Subcutaneous abdominal adipose tissue (tissue), 5 donors: ENCODE measurements around the gene OMP.

Source experiments
- H3K27ac ChIP-seq: one replicate; pipeline ENCODE4 v1.7.0; 2013; ENCODE audit warnings: low read depth, mild to moderate bottlenecking, inconsistent platforms, low read length, moderate library complexity
- H3K27me3 ChIP-seq, 5 donors: one replicate each; pipeline ENCODE4 v1.7.0; 2013; ENCODE audit warnings: low read length in 5 of 5, inconsistent platforms in 1 of 5; ENCODE audit not compliant: control insufficient read depth in 5 of 5, insufficient read depth in 4 of 5
- H3K36me3 ChIP-seq, 5 donors: one replicate each; pipeline ENCODE4 v1.7.0; 2013; ENCODE audit warnings: low read length in 5 of 5; ENCODE audit not compliant: control insufficient read depth in 5 of 5, insufficient read depth in 5 of 5
- H3K4me1 ChIP-seq, 5 donors: one replicate each; pipeline ENCODE4 v1.7.0; 2013; ENCODE audit warnings: low read length in 5 of 5, mild to moderate bottlenecking in 3 of 5, moderate library complexity in 1 of 5; ENCODE audit not compliant: control insufficient read depth in 5 of 5, insufficient read depth in 5 of 5
- H3K4me3 ChIP-seq, 5 donors: one replicate each; pipeline ENCODE4 v1.7.0; 2013; ENCODE audit warnings: low read length in 5 of 5, low read depth in 1 of 5
- H3K9ac ChIP-seq, 5 donors: one replicate each; pipeline ENCODE4 v1.7.0; 2013; ENCODE audit warnings: low read length in 5 of 5, mild to moderate bottlenecking in 4 of 5, moderate library complexity in 3 of 5
- H3K9me3 ChIP-seq, 5 donors: one replicate each; pipeline ENCODE4 v1.7.0; 2013; ENCODE audit warnings: low read length in 5 of 5; ENCODE audit not compliant: control insufficient read depth in 5 of 5
- donor health status: healthy.
- donor health status: healthy.
- donor health status: healthy.
- donor health status: healthy.
- donor health status: healthy.

The OMP gene

DNA sequence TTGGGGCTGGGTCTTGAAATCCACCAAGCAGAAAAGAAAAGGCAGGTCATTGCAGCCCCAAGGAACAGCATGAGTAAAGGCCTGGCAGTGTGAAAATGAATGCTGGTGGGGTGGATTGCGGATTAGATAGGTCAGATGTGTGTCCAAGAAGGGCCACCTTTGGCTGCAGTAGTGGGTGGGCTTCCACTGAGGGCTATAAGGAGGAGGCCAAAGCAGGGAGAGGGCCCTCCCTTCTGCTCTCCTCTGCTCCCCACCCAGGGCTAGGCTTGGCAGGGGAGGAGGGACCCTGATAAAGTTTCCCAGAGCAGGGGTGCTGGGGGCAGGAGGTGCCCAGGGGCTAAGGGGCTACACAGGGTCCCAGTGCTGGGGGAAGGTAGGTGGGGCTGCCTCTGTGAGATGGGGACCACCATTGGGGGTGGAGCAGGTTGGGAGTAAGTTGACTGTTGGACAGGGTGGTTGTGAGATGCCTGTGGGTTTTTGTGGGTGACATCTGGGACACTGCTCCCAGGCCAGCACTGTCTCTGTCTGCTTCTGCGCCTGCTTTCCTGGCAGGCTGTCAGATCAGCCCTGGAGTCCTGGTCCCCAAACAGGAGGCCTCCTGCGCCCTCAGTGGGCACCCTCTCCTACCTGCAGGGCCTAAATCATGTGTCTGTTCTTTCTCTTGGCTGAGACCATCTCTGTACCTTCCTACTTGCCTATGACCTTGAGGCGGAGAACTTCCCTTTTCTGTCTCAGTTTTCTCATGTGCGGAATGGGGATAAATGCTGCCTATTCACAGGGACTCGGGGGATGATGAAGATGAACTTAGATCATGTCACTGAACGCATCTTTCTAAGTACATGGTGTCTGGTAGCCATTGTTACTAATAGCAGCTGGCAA is 33.9 kb upstream of the OMP start:
- H3K36me3 ChIP-seq = no peaks in the 10 kb centered on the region
- peaks cover 0 to 4% (median 0%) of the 10 kb centered on the region in 5 donors for H3K27me3 ChIP-seq
- H3K4me1 ChIP-seq = peaks cover 13 to 45% (median 39%) of the 10 kb centered on the region in 5 donors
- H3K4me3 ChIP-seq = no peak overlapping the region
- H3K9me3 ChIP-seq = no peaks in the 10 kb centered on the region
- peak overlapping the region in 1 of 5 donors; percentile 13 for H3K9ac ChIP-seq
- H3K27ac ChIP-seq = no peak overlapping the region

DNA sequence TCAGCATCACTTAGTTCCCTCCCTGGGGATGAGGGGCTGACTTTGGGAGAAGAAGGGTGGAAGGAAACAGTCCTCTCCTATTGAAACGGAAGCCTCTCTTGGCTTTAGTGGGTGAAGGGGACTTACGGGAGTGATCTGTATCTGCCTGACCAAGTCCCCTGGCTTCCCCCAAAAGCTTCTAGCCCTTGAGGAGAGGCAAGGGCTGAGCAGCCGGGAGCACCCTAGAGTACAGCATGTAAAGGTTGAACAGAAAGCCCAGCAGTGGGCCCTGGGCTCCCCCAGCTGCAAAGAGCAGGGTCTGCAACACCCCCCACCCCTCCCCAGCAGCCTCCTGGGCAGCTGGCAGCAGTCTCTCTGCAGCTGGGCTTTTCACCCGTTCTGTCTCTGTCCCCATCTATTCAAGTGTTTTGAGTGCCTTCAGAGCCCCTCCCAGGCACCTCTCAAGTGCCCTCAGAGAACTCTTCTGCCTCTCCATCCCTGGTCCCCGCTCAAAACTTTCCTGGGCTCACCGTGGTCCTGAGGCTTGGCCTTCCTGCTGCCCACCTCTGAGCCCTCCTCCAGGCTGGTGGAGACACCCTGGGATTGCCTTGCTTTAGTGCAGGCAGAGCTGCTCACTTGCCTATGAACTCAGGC is 33.2 kb upstream of the OMP start:
- no peak overlapping the region for H3K27ac ChIP-seq
- H3K9ac ChIP-seq = no peak overlapping the region
- no peaks in the 10 kb centered on the region for H3K9me3 ChIP-seq
- peaks cover 17 to 53% (median 46%) of the 10 kb centered on the region in 5 donors for H3K4me1 ChIP-seq
- no peaks in the 10 kb centered on the region for H3K36me3 ChIP-seq
- H3K4me3 ChIP-seq = no peak overlapping the region
- peaks cover 0 to 4% (median 0%) of the 10 kb centered on the region in 5 donors for H3K27me3 ChIP-seq

DNA sequence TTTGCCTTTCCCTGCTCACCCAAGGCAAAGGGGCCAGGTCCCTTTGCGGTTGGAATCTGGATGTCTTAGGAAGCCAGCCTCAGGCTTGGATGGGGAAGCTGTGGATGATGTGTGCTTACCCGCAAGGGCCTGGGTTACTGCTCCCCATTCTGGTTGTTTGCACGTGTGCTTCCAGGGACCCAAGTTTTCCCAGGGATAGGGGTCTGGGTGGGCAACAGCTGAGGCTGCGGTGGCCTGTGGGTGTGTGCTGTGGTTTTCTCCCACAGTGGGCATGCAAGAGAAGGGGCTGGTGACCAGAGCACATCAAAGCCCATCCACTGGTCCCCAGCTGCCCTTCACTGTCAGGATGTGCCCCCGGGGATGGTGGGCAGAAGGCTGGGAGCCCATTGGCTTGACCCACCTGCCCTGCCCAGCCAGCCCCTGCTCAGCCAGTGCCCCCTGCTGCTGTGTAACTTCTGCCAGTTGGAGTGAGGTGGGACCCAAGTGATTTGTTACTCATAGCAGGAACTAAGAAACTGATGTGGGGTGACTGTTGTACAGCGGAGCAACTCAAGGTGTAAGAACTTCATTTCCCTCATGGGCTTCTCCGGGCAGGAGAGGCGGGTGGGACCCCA is 32.6 kb upstream of the OMP start:
- Histone ChIP-seq H3K4me1 (peaks cover 17 to 56% (median 49%) of the 10 kb centered on the region in 5 donors), H3K9me3 (no peaks in the 10 kb centered on the region), H3K36me3 (no peaks in the 10 kb centered on the region), H3K9ac (no peak overlapping the region), H3K4me3 (no peak overlapping the region), H3K27ac (no peak overlapping the region), H3K27me3 (peaks cover 0 to 4% (median 0%) of the 10 kb centered on the region in 5 donors)

DNA sequence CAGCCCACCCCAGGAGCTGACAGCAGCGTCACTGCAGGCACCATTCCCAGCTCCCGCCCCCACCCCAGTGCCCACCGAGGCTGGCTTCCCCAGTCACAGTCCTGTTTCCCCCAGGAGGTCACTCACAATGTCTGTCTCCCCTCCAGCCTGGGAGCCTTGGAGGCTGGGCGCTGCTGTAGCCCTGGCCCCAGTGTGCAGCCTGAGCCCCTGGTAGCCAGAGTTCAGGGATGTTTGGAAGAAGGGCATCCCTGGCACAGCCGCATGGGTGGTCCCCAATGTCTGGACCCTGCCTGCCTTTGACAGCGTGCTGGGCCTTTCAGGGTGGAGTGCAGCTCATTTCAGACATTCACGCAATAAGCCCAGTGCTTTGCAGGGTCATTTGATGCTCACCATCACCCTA is 31.6 kb upstream of the OMP start:
- H3K36me3 ChIP-seq = no peaks in the 10 kb centered on the region
- H3K9me3 ChIP-seq = no peaks in the 10 kb centered on the region
- H3K9ac ChIP-seq = no peak overlapping the region
- H3K27ac ChIP-seq = no peak overlapping the region
- peaks cover 0 to 4% (median 0%) of the 10 kb centered on the region in 5 donors for H3K27me3 ChIP-seq
- H3K4me3 ChIP-seq = no peak overlapping the region
- H3K4me1 ChIP-seq = peaks cover 17 to 50% (median 41%) of the 10 kb centered on the region in 5 donors

DNA sequence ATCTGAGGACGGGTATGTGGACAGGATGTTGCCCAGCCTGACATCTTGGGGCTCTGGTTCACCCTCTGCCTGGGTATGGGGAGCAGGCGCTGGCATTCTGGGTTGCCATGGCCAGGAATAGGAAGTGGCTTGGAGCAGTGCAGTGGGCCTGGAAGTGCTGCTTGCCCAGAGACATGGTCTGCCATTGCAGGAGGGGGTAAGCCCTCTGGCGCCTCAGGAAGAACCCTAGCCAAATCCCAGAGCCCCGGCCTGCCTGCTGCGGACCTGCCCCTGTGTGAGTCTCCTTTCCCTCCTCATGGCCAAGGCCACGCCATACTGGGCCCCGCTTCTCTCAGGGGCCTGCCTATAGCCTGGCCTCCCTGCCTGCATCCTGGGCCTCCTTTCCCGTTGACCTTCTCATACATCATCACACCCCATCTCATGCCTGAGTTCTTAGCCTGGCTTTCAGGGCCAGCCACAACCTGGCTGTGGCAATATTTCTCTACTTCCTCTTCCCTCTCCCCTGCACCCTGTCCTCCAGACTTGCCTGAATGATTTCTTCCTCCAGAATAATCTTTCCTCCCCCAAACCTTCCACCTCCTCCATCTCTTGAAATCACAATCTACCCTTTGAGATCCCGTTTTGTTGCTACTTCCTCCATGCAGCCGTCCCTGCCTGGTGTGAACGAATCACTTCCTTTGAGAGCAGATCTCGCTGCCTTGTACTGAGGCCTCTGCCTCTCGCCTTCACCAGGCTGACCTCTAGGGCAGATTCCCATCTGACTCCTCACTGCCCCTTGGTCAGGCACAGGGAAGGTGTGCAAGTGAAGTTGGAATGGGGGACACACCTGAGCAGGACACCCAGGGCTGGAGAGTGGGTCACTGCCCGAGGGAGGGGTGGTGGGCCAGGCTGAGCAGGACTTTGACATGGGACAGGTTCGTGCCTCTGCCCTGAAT is 30.7 kb upstream of the OMP start:
- no peak overlapping the region for H3K9ac ChIP-seq
- no peaks in the 10 kb centered on the region for H3K9me3 ChIP-seq
- peaks cover 0 to 4% (median 0%) of the 10 kb centered on the region in 5 donors for H3K27me3 ChIP-seq
- H3K36me3 ChIP-seq = no peaks in the 10 kb centered on the region
- H3K4me1 ChIP-seq = peaks cover 17 to 46% (median 37%) of the 10 kb centered on the region in 5 donors
- no peak overlapping the region for H3K27ac ChIP-seq
- H3K4me3 ChIP-seq = no peak overlapping the region

DNA sequence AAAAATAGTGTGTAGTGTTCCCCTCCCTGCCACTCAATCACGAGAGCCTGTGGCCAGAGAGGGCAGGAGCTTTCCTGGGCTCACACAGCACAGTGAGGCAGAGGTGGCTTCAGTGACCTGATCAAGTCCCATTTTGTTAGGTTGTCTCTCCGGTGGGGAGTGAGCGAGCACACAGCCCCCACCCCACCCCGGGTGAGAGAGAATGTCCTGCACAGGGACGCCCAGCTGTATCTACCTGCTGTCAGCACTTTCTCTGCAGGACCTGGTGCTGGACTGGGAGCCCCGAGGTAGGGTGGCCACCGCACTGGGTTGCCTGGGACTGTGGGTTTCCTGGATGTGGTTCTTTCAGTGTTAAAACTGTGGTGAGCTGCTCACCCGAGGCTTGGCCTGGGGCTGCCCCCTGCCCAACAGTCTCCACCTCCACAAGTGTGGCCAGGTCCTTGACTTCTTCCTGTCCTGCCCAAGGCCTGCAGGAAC is 29.8 kb upstream of the OMP start:
- Histone ChIP-seq H3K9ac (no peak overlapping the region), H3K4me3 (no peak overlapping the region), H3K4me1 (peaks cover 17 to 38% (median 30%) of the 10 kb centered on the region in 5 donors)

DNA sequence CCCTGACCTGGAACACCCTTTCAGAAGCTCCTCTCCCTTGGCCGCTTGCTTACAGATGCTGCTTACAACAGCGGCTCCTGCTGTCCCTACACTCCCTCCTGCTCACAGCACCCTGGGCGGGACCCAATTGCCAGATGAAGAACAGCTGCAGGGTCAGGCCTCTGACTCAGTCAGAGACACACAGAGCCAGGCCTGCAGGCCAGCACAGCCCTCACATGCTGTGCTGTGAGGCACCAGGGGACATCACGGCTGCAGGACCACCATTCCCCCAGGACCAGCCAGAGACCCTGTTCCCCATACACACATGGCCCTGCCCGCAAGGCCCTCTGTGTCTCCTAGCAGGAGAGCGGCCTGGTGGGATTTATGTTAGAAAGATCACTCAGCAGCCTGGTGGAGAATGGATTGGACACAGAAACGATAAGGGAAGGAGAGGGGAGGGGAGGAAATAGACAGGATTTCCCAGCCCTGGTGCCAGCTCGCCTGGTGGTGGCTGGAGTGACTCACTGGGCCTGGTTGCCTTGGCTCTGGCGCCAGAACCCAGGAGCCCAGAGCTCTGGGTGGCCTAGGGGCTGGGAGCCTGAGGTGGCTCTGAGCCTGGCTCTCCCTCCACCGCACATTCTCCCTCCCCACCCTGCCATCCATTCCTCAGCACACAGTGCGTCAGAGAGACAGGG is 29.2 kb upstream of the OMP start:
- H3K4me3 ChIP-seq = peak overlapping the region in 1 of 5 donors; percentile 19
- peak overlapping the region in 3 of 5 donors; percentile 59 to 74 (median 68) for H3K9ac ChIP-seq
- no peaks in the 10 kb centered on the region for H3K9me3 ChIP-seq
- H3K27ac ChIP-seq = peak overlapping the region; percentile 55
- H3K36me3 ChIP-seq = no peaks in the 10 kb centered on the region
- H3K4me1 ChIP-seq = peaks cover 17 to 35% (median 26%) of the 10 kb centered on the region in 5 donors
- H3K27me3 ChIP-seq = peaks cover 0 to 4% (median 0%) of the 10 kb centered on the region in 5 donors

More for the DNA sequence above, 29.8 kb upstream of the OMP start:
- peak overlapping the region; percentile 55 for H3K27ac ChIP-seq
- H3K36me3 ChIP-seq = no peaks in the 10 kb centered on the region
- peaks cover 0 to 4% (median 0%) of the 10 kb centered on the region in 5 donors for H3K27me3 ChIP-seq
- H3K9me3 ChIP-seq = no peaks in the 10 kb centered on the region

DNA sequence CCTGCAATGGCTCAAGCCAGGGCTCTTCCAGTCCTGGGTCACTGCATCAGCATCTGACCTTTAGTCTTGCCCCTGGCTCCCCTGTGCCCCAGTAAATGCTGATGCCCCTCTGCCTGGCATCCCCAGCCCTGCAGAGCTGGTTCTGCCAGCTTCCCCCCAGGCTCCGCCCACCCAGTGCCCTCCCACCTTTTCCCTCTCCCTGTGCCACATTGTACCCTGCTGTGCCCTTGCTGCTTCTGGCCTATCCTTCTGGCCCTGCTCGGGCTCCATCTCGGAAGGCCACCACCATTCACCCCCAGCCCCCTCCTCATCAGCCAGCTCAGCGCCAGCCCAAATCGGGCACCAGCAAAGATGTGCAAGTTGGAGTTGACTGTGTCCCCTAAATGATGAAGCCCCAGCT is 28.4 kb upstream of the OMP start:
- peak overlapping the region; percentile 55 for H3K27ac ChIP-seq
- H3K36me3 ChIP-seq = no peaks in the 10 kb centered on the region
- H3K4me3 ChIP-seq = no peak overlapping the region
- peaks cover 17 to 35% (median 26%) of the 10 kb centered on the region in 5 donors for H3K4me1 ChIP-seq
- H3K27me3 ChIP-seq = no peaks in the 10 kb centered on the region
- peak overlapping the region in 2 of 5 donors; percentile 59 to 74 for H3K9ac ChIP-seq
- no peaks in the 10 kb centered on the region for H3K9me3 ChIP-seq
